Neural cell (in vitro differentiated cells): ENCODE measurements around the gene UBE4B. TPM values are rescaled to one million over a fixed set of nuclear protein-coding genes. Genes with fewer than 3 reads are reported as not detected.

ENCODE experiments used
- H2AFZ ChIP-seq: fragments of 200-600, 300-800 bp; sonication (generic), shearing (Covaris generic); 2 replicates; pipeline ENCODE4 v1.6.0; 2014; ENCODE audit warnings: low read depth, mild to moderate bottlenecking, antibody characterized with exemption, low read length, moderate library complexity
- H3F3A ChIP-seq: fragments of 200-600 bp; shearing (Covaris generic); 2 replicates; pipeline ENCODE4 v1.6.1; 2016; ENCODE audit warnings: mild to moderate bottlenecking, moderate library complexity, mixed read lengths, antibody characterized with exemption, low read length; ENCODE audit not compliant: insufficient read depth, poor library complexity, severe bottlenecking
- H3K27ac ChIP-seq: fragments of 200-600, 300-800 bp; sonication (generic), shearing (Covaris generic); 2 replicates; pipeline ENCODE4 v1.5.1; 2014; ENCODE audit warnings: mild to moderate bottlenecking, low read length, moderate library complexity
- H3K27me3 ChIP-seq: fragments of 300-800, 200-600 bp; sonication (generic), shearing (Covaris generic); 2 replicates; pipeline ENCODE4 v1.6.0; 2014; ENCODE audit warnings: mild to moderate bottlenecking, low read depth, low read length, moderate library complexity; ENCODE audit not compliant: insufficient read depth
- H3K36me3 ChIP-seq: fragments of 300-800, 200-600 bp; sonication (generic), shearing (Covaris generic); 2 replicates; pipeline ENCODE4 v1.5.1; 2014; ENCODE audit warnings: mild to moderate bottlenecking, antibody characterized with exemption, low read length, moderate library complexity; ENCODE audit not compliant: insufficient read depth
- H3K4me2 ChIP-seq: fragments of 300-800, 200-600 bp; sonication (generic), shearing (Covaris generic); 2 replicates; pipeline ENCODE4 v1.6.0; 2014; ENCODE audit warnings: mild to moderate bottlenecking, low read length
- H3K4me3 ChIP-seq: fragments of 300-800, 200-600 bp; sonication (generic), shearing (Covaris generic); 2 replicates; pipeline ENCODE4 v1.5.1; 2014; ENCODE audit warnings: mild to moderate bottlenecking, low read length, moderate library complexity
- H3K79me2 ChIP-seq: fragments of 200-600 bp; shearing (Covaris generic); replicated peaks from 2 replicates; pipeline ENCODE4 v1.6.0; 2014; ENCODE audit warnings: mild to moderate bottlenecking, low read length, moderate library complexity; ENCODE audit not compliant: insufficient read depth
- H3K9ac ChIP-seq: fragments of 300-800, 200-600 bp; sonication (generic), shearing (Covaris generic); 2 replicates; pipeline ENCODE4 v1.6.1; 2016; ENCODE audit warnings: mild to moderate bottlenecking, low read length, mixed read lengths
- H3K9me2 ChIP-seq: fragments of 200-600 bp; shearing (Covaris generic); 2 replicates; pipeline ENCODE4 v1.6.1; 2016; ENCODE audit warnings: mild to moderate bottlenecking, low read length, mixed read lengths; ENCODE audit not compliant: insufficient read depth
- H3K9me3 ChIP-seq: fragments of 200-600, 300-800 bp; sonication (generic), shearing (Covaris generic); 2 replicates; pipeline ENCODE4 v1.6.1; 2016; ENCODE audit warnings: mild to moderate bottlenecking, mixed run types, low read length, moderate library complexity, mixed read lengths
- H4K20me1 ChIP-seq: fragments of 200-600 bp; shearing (Covaris generic); 2 replicates; pipeline ENCODE4 v1.6.1; 2016; ENCODE audit warnings: mild to moderate bottlenecking, mixed run types; ENCODE audit not compliant: insufficient read depth
- EP300 ChIP-seq: fragments of 450-650 bp; conservative IDR thresholded peaks from 2 replicates; pipeline ENCODE4 v1.6.1; 2014; ENCODE audit warnings: antibody characterized with exemption, mild to moderate bottlenecking, moderate library complexity; ENCODE audit not compliant: poor library complexity, severe bottlenecking
- EZH2 ChIP-seq: fragments of 200-600, 300-800 bp; shearing (Covaris generic), sonication (generic); IDR thresholded peaks from 2 replicates; pipeline ENCODE4 v1.6.1; 2014; ENCODE audit warnings: antibody characterized with exemption, low read length, borderline replicate concordance, mild to moderate bottlenecking; ENCODE audit not compliant: insufficient read depth, poor library complexity, severe bottlenecking
- MXI1 ChIP-seq: fragments of 450-650 bp; conservative IDR thresholded peaks from 2 replicates; pipeline ENCODE4 v1.6.1; 2014; ENCODE audit warnings: antibody characterized with exemption, mild to moderate bottlenecking; ENCODE audit not compliant: poor library complexity, severe bottlenecking
- POLR2AphosphoS5 ChIP-seq: IDR thresholded peaks from 2 replicates; pipeline ENCODE4 v1.6.1; 2012
- RAD21 ChIP-seq: fragments of 450-650 bp; conservative IDR thresholded peaks from 2 replicates; pipeline ENCODE4 v1.6.1; 2014; ENCODE audit warnings: antibody characterized with exemption, mild to moderate bottlenecking, moderate library complexity
- SMC3 ChIP-seq: fragments of 450-650 bp; conservative IDR thresholded peaks from 2 replicates; pipeline ENCODE4 v1.6.1; 2014; ENCODE audit warnings: antibody characterized with exemption, mild to moderate bottlenecking, moderate library complexity; ENCODE audit not compliant: poor library complexity
- TAF1 ChIP-seq: IDR thresholded peaks from 2 replicates; pipeline ENCODE4 v1.6.1; 2012; ENCODE audit warnings: low read depth
- polyA plus RNA-seq: library from polyadenylated mRNA; depleted of rRNA; stranded (reverse); fragments of >200 nt; gene quantifications from 2 replicates; pipeline ENCODE4 v1.2.3, GENCODE V29; 2014
- TF ChIP-seq, protein P1 (sequence below): fragments of 450-650 bp; IDR thresholded peaks from 2 replicates; pipeline ENCODE4 v1.5.1; 2014; ENCODE audit warnings: antibody characterized with exemption, mild to moderate bottlenecking, moderate library complexity; ENCODE audit not compliant: poor library complexity, severe bottlenecking
- TF ChIP-seq, protein P2 (sequence below): IDR thresholded peaks from 2 replicates; pipeline ENCODE4 v1.6.1; 2012; ENCODE audit warnings: borderline replicate concordance

The UBE4B gene
- polyA plus RNA-seq, 1 donor from 2014 or later: 28.9 TPM

DNA sequence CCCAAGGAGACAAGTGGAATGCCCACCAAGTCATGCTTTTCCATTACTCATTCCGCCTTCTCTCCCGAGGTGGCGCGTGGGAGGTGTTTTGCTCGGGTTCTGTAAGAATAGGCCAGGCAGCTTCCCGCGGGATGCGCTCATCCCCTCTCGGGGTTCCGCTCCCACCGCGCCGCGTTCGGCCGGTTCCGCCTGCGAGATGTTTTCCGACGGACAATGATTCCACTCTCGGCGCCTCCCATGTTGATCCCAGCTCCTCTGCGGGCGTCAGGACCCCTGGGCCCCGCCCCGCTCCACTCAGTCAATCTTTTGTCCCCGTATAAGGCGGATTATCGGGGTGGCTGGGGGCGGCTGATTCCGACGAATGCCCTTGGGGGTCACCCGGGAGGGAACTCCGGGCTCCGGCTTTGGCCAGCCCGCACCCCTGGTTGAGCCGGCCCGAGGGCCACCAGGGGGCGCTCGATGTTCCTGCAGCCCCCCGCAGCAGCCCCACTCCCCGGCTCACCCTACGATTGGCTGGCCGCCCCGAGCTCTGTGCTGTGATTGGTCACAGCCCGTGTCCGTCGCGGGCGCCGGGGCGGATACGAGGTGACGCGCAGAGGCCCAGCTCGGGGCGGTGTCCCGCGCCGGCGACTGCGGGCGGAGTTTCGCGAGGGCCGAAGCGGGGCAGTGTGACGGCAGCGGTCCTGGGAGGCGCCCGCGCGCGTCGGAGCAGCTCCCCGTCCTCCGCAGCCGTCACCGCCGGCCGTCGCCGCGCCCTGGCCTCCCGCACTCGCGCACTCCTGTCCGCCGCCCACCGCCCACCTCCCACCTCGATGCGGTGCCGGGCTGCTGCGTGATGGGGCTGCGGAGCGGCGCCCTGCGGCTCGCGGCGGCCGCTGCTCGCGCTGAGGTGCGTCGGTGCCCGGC lies 177.4 kb downstream of the UBE4B start, which contains the start of gene KIF1B:
KIF1B (plus strand) TSS at position 666 of the 906 bp plus-strand sequence. CDS start 21,759 bp downstream, outside the sequence.
- H3K4me3 ChIP-seq: peak within 1 kb of the TSS; percentile 99
- peaks cover 35% of the 10 kb centered on the region for H3K79me2 ChIP-seq
- H3K36me3 ChIP-seq: no peaks in the 10 kb centered on the region
- peak within 1 kb of the TSS; percentile 92 for H2AFZ ChIP-seq
- H3K27ac ChIP-seq: peak within 1 kb of the TSS; percentile 100
- H3K9me2 ChIP-seq: no peaks in the 10 kb centered on the region
- H3K27me3 ChIP-seq: no peaks in the 10 kb centered on the region
- TF ChIP-seq, protein P1, sequence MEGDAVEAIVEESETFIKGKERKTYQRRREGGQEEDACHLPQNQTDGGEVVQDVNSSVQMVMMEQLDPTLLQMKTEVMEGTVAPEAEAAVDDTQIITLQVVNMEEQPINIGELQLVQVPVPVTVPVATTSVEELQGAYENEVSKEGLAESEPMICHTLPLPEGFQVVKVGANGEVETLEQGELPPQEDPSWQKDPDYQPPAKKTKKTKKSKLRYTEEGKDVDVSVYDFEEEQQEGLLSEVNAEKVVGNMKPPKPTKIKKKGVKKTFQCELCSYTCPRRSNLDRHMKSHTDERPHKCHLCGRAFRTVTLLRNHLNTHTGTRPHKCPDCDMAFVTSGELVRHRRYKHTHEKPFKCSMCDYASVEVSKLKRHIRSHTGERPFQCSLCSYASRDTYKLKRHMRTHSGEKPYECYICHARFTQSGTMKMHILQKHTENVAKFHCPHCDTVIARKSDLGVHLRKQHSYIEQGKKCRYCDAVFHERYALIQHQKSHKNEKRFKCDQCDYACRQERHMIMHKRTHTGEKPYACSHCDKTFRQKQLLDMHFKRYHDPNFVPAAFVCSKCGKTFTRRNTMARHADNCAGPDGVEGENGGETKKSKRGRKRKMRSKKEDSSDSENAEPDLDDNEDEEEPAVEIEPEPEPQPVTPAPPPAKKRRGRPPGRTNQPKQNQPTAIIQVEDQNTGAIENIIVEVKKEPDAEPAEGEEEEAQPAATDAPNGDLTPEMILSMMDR: peak; percentile 100
- TF ChIP-seq, protein P2, sequence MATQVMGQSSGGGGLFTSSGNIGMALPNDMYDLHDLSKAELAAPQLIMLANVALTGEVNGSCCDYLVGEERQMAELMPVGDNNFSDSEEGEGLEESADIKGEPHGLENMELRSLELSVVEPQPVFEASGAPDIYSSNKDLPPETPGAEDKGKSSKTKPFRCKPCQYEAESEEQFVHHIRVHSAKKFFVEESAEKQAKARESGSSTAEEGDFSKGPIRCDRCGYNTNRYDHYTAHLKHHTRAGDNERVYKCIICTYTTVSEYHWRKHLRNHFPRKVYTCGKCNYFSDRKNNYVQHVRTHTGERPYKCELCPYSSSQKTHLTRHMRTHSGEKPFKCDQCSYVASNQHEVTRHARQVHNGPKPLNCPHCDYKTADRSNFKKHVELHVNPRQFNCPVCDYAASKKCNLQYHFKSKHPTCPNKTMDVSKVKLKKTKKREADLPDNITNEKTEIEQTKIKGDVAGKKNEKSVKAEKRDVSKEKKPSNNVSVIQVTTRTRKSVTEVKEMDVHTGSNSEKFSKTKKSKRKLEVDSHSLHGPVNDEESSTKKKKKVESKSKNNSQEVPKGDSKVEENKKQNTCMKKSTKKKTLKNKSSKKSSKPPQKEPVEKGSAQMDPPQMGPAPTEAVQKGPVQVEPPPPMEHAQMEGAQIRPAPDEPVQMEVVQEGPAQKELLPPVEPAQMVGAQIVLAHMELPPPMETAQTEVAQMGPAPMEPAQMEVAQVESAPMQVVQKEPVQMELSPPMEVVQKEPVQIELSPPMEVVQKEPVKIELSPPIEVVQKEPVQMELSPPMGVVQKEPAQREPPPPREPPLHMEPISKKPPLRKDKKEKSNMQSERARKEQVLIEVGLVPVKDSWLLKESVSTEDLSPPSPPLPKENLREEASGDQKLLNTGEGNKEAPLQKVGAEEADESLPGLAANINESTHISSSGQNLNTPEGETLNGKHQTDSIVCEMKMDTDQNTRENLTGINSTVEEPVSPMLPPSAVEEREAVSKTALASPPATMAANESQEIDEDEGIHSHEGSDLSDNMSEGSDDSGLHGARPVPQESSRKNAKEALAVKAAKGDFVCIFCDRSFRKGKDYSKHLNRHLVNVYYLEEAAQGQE: peak; percentile 92
- peak; percentile 55 for TF ChIP-seq EP300
- TF ChIP-seq MXI1: peak; percentile 73
- peak; percentile 64 for TF ChIP-seq RAD21
- TF ChIP-seq EZH2: no peak
- TF ChIP-seq SMC3: peak; percentile 78
- TF ChIP-seq TAF1: peak; percentile 66
- TF ChIP-seq POLR2AphosphoS5: peak; percentile 97
- peak within 1 kb of the TSS; percentile 90 for H3K4me2 ChIP-seq
- H3F3A ChIP-seq: peaks cover 9% of the 10 kb centered on the region
- H4K20me1 ChIP-seq: peaks cover 12% of the 10 kb centered on the region
- peak within 1 kb of the TSS; percentile 100 for H3K9ac ChIP-seq
- no peaks in the 10 kb centered on the region for H3K9me3 ChIP-seq

DNA sequence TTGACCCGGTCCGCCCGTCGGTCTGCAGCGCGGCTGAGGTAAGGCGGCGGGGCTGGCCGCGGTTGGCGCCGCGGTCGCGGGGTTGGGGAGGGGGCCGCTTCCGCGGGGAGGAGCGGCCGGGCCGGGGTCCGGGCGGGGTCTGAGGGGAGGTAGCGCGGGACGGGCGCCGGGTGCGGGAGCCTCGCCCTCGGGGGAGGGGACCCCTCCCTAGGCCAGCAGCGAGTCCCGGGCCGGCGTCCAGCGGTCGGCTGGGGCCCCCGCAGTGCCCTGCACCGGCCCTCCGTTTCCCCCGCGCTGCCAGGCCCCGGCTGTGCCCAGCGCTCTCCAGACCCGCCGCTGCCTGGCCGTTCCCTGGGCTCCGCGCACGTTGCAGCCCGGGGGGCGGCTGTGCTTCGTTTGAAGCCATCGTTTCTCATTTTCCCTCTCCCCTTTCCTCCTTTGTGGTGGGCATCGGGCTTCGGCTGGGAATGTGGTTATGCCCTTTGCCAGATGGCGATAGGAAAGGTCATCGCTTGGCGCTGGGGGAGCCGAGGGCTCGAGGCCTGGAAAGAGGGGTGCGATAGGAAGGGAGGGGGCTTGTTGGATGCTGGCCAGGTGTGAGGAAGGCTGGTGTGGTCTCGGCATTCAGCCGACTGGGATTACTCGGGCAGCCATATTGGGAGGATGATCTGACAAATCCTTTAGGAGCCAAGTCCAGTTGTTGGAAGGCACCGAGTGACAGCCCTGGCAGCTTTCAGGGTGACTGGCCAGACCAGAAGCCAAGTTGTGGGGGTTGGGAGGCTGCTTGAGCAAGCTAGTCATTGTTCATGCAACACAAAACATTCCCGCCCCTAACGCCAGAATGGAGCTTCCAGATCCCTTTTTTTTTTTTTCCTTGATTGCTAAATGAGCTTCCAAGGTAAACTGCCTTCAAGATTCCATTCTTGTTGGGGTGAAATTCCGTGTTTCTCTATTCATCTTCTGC lies 178.4 kb downstream of the UBE4B start:
- Histone ChIP-seq H3K27me3 (no peaks in the 10 kb centered on the region), H3F3A (peaks cover 9% of the 10 kb centered on the region), H3K4me2 (peak overlapping the region; percentile 75), H3K36me3 (no peaks in the 10 kb centered on the region), H3K9ac (peak overlapping the region; percentile 100), H2AFZ (peak overlapping the region; percentile 72), H3K27ac (peak overlapping the region; percentile 100), H4K20me1 (peaks cover 20% of the 10 kb centered on the region), H3K4me3 (peak overlapping the region; percentile 99), H3K9me2 (no peaks in the 10 kb centered on the region), H3K79me2 (peaks cover 45% of the 10 kb centered on the region), H3K9me3 (no peaks in the 10 kb centered on the region)
- TF ChIP-seq, protein P1: no peak
- TF ChIP-seq MXI1 (peak; percentile 39), EP300 (no peak), SMC3 (peak; percentile 6), EZH2 (no peak), TAF1 (no peak), RAD21 (no peak), POLR2AphosphoS5 (peak; percentile 13)
- TF ChIP-seq, protein P2: peak; percentile 49
